Transverse colon (tissue), 3 donors: ENCODE data around the gene CYBC1.

Experiments
- CTCF ChIP-seq, 5 experiments: fragments of 200-600 bp in 3 of 5; fragments of 450-650 bp in 2 of 5; sonication (generic) in 3 of 5; IDR thresholded peaks; 1 replicate in 2 of 5; 2 replicates in 3 of 5; pipeline ENCODE4 v1.5.1; 2016 to 2017; ENCODE audit warnings: antibody characterized with exemption in 5 of 5, inconsistent platforms in 3 of 5, mild to moderate bottlenecking in 2 of 5, moderate library complexity in 1 of 5
- POLR2A ChIP-seq: fragments of 450-650 bp; IDR thresholded peaks from one replicate; pipeline ENCODE4 v1.6.1; 2016; ENCODE audit warnings: antibody characterized with exemption, mild to moderate bottlenecking, moderate library complexity

GRCh38 chr17:82416264-82416663 lies 34.3 kb downstream of the CYBC1 start:
- TF ChIP-seq CTCF (IDR thresholded peaks at IDR 0.05) (no peak), POLR2A (no peak)
